Parathyroid adenoma (tissue), 2 donors: Measurements from ENCODE around the gene CTBP2.

Source experiments
- H2AFZ ChIP-seq: fragments of 300-600 bp; sonication (generic); one replicate; pipeline ENCODE4 v1.7.0; 2017; ENCODE audit warnings: antibody characterized with exemption, mild to moderate bottlenecking
- H3K27ac ChIP-seq: fragments of 300-600 bp; sonication (generic); one replicate; pipeline ENCODE4 v1.7.0; 2017
- H3K27me3 ChIP-seq: fragments of 300-600 bp; sonication (generic); one replicate; pipeline ENCODE4 v1.7.0; 2017; ENCODE audit warnings: low read length; ENCODE audit not compliant: control insufficient read depth, insufficient read depth
- H3K36me3 ChIP-seq: fragments of 300-600 bp; sonication (generic); one replicate; pipeline ENCODE4 v1.7.0; 2017; ENCODE audit warnings: low read length; ENCODE audit not compliant: control insufficient read depth, insufficient read depth
- H3K4me1 ChIP-seq: fragments of 300-600 bp; sonication (generic); one replicate; pipeline ENCODE4 v1.7.0; 2017; ENCODE audit warnings: control low read depth
- H3K4me2 ChIP-seq: fragments of 300-600 bp; sonication (generic); one replicate; pipeline ENCODE4 v1.7.0; 2017; ENCODE audit warnings: low read length
- H3K4me3 ChIP-seq: fragments of 300-600 bp; sonication (generic); one replicate; pipeline ENCODE4 v1.7.0; 2017; ENCODE audit warnings: low read depth, low read length
- H3K79me2 ChIP-seq: fragments of 300-600 bp; sonication (generic); one replicate; pipeline ENCODE4 v1.7.0; 2017; ENCODE audit warnings: control low read depth
- H3K9ac ChIP-seq: fragments of 300-600 bp; sonication (generic); one replicate; pipeline ENCODE4 v1.7.0; 2017; ENCODE audit warnings: mild to moderate bottlenecking
- H3K9me3 ChIP-seq: fragments of 300-600 bp; sonication (generic); one replicate; pipeline ENCODE4 v1.7.0; 2017; ENCODE audit warnings: low read length; ENCODE audit not compliant: control insufficient read depth
- CTCF ChIP-seq: fragments of 300-600 bp; sonication (generic); IDR thresholded peaks from one replicate; pipeline ENCODE4 v1.7.0; 2017; ENCODE audit warnings: antibody characterized with exemption, mild to moderate bottlenecking
- donor health status: primary hyperparathyroidism.

Gene CTBP2

GRCh38 chr10:125095228-125095627 lies 65.1 kb downstream of the CTBP2 start:
- no peaks in the 10 kb centered on the region for H3K36me3 ChIP-seq
- H3K79me2 ChIP-seq = peaks cover 42% of the 10 kb centered on the region
- no peaks in the 10 kb centered on the region for H3K4me1 ChIP-seq
- no peaks in the 10 kb centered on the region for H3K9me3 ChIP-seq
- H3K27me3 ChIP-seq = no peaks in the 10 kb centered on the region
- TF ChIP-seq CTCF = no peak
- H2AFZ ChIP-seq = no peak overlapping the region
- H3K4me2 ChIP-seq = no peak overlapping the region
- H3K27ac ChIP-seq = no peak overlapping the region
- no peak overlapping the region for H3K4me3 ChIP-seq
- H3K9ac ChIP-seq = no peak overlapping the region

GRCh38 chr10:125094806-125095205 lies 65.6 kb downstream of the CTBP2 start:
- H2AFZ ChIP-seq = no peak overlapping the region
- no peak overlapping the region for H3K4me2 ChIP-seq
- no peaks in the 10 kb centered on the region for H3K36me3 ChIP-seq
- H3K4me3 ChIP-seq = no peak overlapping the region
- H3K4me1 ChIP-seq = no peaks in the 10 kb centered on the region
- no peaks in the 10 kb centered on the region for H3K27me3 ChIP-seq
- peaks cover 37% of the 10 kb centered on the region for H3K79me2 ChIP-seq
- no peak overlapping the region for H3K9ac ChIP-seq
- no peaks in the 10 kb centered on the region for H3K9me3 ChIP-seq
- H3K27ac ChIP-seq = no peak overlapping the region
- TF ChIP-seq CTCF = no peak

GRCh38 chr10:125093974-125094705 lies 66.2 kb downstream of the CTBP2 start:
- Histone ChIP-seq H3K9ac (no peak overlapping the region), H3K4me2 (no peak overlapping the region), H3K36me3 (no peaks in the 10 kb centered on the region), H3K27ac (no peak overlapping the region), H3K4me3 (no peak overlapping the region), H3K27me3 (no peaks in the 10 kb centered on the region), H3K4me1 (no peaks in the 10 kb centered on the region), H3K9me3 (no peaks in the 10 kb centered on the region), H3K79me2 (peaks cover 31% of the 10 kb centered on the region), H2AFZ (no peak overlapping the region)
- no peak for TF ChIP-seq CTCF

- H3K9ac ChIP-seq = no peak overlapping the region
- no peak overlapping the region for H2AFZ ChIP-seq
- no peak overlapping the region for H3K27ac ChIP-seq
- no peaks in the 10 kb centered on the region for H3K4me1 ChIP-seq
- H3K4me2 ChIP-seq = no peak overlapping the region
- H3K79me2 ChIP-seq = peaks cover 26% of the 10 kb centered on the region
- no peaks in the 10 kb centered on the region for H3K36me3 ChIP-seq
- H3K27me3 ChIP-seq = no peaks in the 10 kb centered on the region
- H3K4me3 ChIP-seq = no peak overlapping the region
- no peaks in the 10 kb centered on the region for H3K9me3 ChIP-seq
- TF ChIP-seq CTCF = no peak
Measured at GRCh38 chr10:125093199-125093973, 67.0 kb downstream of the CTBP2 start.
